8988T (cell line): ENCODE data around the gene NXF1.
"Not testable (repeated sequence)": the region's sequence is repeated elsewhere in the genome, so short reads cannot be mapped to it uniquely, and the experiment has no call there.

Source experiments
- DNase-seq: peaks from one replicate; pipeline ENCODE4 v3.0.0; 2011

Gene NXF1

DNA sequence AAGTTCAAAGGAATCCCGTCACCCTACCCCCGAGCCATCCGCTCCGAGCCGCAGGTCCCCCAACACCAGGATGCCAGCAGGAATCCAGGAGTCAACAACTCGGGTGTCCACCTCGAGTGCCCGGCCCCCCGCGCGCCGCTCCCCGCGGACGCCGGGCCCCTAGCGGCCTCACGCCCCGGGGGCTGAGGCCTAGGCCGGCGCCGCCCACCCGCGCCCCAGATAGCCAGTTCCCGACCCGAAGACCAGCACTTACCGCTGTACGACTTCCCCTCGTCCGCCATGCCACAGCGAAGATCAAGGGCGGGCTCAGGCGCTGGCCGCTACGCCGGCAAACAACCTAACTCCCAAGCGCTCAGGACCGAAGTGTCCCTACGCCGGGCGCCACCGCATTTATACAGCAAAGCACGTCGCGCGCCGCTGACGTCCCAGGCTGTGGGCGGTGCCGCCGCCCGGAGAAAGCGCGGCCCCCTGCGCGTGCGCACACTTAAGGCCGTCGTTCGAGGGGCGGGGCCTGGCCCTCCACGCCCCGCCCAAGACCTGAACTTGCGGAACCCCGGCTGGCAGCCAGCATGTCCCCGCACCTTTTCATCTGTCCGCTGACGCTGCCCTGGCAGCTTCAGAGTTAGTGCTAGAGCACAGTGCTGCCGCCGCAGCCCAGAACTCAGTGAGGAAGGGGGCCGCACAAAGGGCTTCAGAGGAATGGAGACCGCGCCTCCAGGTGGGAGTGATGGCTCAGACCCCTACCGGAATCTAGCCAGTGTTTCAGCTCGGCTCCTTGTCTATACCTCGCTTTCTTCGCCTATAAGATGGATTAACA lies at the start of gene NXF1:
TSS of gene NXF1 (minus strand) at position 365 of the 817 bp plus-strand sequence. CDS start at position 281, 84 bp downstream.
- DNase-seq: peak; percentile 93

DNA sequence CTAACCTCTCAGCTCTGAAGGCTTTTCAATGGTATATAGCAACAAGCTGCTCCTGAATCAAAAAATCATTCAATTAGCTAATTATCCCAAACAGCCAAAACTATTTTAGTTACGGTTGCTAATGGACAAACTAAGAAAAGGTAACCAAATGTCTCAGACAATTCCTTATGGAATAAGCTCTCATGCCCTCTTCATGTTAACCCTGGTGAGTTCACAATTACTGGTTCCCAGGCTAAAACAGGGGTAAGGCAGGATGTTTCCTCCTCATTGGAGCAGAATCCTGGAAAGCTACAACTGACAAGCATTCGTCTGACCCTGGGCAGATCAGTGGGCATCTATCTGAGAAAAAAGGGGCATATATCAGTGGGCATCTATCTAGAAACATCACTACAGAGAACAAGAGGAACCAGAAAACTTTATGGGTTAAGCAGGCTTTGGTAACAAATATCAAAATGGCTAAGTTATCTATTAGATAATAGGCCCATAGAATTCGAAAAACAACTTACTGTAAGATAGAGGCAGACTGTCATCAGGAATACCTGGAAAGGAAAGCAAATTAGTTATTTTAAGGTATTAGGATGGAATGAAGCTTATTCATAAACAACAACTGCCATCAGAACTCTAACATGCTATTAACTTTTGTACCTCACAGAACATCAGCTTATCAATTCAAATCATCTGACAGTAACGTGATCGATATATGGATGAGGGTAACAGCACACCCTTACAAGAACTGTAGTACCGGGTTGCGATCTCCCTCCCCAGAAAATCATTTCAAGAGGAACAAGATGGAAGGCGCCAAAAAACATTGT lies 49.0 kb upstream of the NXF1 start:
- DNase-seq: no peak

DNA sequence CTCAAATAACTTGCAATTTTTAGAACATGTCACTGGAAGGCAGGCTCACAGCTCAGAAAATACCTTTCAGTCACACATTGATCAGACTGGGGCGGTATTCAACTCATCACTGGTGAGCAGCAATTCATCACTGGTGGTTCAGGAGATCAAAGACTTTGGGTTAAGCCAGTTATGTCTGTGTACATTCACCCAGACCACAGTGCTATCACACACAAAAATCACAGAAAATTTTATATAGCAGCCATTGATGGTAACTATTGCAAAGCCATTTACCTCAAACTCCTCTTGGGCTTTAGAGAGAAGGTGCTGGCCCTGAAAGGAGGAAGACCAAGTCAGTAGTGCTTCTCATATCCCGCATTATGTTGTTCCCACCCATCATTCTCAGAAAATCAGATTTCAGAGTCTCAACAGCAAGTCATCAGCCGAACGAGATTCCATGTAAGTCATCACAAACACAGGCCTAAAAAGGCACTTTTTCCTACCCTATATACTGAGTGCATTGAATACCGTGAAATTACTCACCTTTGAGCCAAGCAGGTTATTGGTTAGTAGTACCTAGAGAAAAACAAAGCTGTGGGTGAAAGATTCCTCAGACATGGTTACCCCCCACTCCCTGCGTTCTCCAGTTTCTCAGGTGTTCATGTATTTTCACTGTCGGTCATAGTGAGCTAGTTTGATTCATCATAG lies 48.2 kb upstream of the NXF1 start:
- no peak for DNase-seq

DNA sequence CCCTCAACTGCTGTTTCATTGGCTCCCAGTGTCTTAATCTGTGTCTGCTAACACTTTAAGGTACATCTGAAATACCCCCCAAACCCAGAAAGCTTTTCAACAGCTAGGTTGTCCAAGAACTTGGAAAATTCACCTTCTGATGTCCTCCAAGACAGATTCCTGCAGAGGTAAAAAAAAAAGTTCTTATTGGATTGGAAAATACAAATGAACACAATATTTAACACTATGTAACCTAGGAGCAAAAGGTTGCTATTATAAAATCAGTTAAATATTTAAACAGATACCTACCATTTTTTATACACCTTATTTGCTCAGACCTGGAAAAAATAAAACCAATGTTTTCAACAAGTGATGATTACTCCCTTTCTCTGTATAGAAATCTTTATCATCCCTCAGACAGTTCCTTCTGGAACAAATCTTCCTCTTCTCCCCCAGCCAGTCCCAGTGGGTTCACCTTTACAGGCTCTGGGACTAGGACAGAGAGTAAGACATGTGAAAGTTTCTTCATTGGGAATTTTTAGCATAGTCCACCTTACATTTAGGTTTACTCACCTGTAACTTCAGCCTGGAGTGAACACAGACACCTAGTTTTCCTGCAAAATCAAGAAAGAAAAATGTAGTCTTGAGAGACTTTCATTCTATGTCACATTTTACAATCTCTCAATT lies 47.4 kb upstream of the NXF1 start:
- DNase-seq: no peak

DNA sequence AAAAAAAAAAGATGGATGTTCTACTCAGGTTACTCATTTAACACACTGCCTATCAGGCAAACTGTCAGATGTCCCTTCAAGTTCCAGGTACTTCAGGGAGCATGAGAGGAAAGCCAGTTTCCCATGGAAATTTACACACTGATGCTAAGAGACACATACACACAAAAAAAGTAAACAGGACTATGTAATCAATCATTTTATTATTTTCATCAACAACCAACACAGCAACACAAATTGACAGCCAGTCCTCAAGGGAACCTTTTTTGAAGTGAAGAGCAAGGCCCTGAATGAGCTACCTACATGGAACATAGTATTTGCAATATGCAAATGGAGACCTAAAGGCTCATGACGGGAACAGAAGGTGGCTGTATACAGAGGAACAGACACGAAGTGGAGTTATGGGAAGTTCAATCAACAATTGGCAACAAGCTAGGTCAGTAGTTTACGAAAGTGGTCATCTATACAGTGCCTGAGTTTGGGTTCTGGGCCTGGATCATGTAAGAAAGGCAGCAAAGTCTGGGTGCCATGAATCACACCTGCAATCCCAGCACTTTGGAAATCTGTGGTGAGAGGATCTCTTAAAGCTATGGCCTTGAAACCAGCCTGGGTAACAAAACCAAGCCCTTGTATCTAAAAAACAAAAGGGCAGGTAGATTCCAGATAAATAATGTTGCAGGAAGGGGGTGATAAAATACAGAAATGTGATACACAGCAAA lies 46.7 kb upstream of the NXF1 start:
- no peak for DNase-seq

DNA sequence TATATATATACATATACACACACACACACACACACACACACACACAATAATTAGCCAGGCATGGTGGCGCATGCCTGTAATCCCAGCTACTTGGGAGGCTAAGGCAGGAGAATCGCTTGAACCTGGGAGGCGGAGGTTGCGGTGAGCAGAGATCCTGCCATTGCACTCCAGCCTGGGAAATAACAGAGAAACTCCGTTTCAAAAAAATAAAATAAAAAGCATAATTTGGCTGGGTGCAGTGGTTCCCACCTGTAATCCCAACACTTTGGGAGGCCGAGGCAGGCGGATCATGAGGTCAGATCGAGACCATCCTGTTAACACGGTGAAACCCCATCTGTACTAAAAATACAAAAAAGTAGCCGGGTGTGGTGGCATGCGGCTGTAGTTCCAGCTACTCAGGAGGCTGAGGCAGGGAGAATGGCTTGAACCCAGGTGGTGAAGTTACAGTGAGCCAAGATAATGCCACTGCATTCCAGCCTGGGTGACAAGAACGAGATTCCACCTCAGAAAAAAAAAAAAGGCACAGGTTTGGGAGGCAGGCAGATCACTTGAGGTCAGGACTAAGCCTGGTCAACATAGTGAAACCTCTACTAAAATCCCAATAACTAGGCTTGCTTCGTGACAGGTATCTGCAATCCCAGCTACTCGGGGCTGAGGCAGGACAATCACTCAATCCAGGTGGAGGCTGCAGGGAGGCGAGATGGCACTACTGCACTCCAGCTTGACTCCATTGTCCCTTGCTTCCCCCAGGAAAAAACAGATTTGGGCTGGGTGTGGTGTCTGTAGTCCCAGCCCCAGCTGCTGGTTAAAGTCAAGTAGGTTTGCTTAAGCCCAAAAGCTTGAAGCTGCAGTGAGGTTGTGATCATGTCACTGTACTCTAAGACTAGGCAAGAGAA lies 45.9 kb upstream of the NXF1 start:
- no peak for DNase-seq

DNA sequence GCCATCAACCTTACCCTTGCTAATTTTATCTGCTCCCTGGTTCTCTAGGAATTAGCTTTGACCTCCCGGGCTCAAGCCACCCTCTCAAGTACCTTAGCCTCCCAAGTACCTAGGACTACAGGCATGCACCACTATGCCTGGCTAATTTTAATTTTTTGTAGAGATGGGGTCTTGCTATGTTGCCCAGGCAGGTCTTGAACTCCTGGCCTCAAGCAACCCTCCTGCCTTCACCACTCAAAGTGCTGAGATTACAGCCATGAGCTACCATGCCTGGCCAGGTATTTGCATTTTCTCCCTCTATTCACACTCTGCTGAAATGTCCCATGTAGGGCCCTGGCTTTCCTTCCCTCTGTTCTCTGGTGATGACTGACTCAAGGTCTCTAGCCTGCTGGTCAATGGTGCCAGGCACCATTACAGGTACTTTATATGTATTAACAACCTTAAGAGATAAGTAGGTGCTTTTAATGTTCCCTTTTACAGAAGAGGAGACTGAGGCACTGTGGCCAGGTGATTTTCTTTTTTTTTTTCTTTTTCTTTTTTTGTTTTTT lies 42.6 kb upstream of the NXF1 start:
- no peak for DNase-seq

DNA sequence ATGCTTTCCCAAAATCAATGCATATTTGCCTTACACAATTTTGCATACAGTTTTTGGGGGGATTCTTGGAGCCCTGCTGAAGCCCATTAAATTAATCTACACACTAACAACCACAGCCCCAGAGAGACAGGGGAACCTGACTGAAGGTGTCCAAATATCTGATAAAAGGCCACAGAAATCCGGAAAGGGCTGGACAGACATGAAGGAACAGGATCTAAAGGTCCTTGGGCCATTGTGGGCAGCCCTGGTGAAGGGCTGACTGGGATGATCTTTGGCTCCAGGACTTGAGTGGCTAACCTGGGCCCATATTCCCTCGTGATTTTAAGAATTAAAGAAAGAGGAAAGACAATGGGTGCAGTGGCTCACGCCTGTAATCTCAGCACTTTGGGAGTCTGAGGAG lies 40.9 kb upstream of the NXF1 start:
- no peak for DNase-seq

DNA sequence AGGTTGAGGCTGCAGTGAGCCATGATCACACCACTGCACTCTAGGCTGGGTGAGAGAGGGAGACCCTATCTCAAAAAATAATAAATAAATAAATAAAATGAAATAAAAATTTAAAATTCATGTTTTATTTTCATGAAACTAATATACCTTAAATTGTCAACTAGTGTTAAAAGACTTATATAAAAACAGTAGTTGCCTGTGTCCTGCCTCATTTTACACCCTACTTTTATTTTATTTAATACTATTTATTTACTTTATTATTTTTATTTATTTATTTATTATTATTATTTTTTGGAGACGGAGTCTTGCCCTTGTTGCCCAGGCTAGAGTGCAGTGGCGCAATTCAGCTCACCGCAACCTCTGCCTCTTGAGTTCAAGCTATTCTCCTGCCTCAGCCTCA lies 38.9 kb upstream of the NXF1 start:
- no peak for DNase-seq

DNA sequence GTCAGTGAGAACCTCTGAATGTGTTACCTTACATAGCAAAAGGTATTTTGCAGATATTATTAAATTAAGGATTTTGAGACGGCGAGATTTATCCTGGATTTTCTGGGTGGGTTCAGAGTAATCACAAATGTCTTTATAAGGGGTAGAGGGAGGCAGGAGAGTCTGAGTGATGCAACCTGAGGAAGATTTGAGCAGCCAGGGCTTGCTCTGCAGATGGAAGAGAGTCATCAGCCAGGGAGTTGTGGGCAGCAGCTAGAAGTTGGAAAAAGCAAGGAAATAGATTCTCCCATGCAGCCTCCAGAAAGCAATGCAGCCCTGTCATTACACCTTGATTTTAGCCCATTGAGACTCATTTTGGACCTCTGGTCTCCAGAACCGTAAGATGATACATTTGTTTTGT lies 38.2 kb upstream of the NXF1 start:
- no peak for DNase-seq

DNA sequence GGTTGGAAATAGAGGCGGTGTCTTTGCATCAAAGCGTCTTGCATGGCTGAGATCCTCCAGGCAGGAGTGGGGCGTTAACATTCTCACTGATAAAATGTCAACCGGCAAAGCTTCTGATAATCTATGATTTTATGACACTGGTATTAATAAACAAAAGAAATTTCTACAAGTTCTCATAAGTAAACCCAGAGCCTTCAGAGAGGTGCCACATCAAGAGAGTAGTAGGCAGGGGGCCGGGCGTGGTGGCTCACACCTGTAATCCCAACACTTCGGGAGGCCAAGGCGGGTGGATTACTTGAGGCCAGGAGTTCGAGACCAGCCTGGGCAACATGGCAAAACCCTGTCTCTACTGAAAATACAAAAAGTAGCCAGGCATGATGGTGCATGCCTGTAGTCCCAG lies 37.7 kb upstream of the NXF1 start:
- not testable (repeated sequence) for DNase-seq

DNA sequence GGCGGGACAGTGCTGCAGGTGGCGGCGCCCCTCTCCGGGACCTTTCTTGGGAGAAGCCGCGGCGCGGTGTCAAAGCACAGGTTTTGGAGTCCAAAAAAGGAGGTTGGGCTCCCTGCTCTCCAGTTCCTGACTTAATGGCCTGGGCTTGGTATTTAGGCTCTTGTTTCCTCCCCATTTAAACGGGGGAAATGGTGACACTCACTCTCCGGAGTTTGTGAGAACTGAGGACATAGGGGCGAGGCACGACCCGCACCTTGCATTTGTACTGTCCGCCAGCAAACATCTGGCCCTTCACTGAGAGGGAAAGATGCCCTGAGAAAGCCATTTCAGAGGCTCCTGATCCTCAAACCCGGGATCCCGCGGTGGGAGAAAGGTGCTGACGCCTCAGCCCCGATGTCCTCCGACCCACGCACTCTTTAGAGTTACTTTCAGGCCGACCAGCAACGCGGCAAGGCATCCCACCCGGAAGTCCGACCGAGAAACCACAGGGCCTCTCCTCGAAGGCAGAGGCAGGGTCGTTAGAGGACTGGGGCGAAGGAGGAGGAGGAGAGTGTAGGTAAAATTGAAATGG lies 37.0 kb upstream of the NXF1 start:
- no peak for DNase-seq

DNA sequence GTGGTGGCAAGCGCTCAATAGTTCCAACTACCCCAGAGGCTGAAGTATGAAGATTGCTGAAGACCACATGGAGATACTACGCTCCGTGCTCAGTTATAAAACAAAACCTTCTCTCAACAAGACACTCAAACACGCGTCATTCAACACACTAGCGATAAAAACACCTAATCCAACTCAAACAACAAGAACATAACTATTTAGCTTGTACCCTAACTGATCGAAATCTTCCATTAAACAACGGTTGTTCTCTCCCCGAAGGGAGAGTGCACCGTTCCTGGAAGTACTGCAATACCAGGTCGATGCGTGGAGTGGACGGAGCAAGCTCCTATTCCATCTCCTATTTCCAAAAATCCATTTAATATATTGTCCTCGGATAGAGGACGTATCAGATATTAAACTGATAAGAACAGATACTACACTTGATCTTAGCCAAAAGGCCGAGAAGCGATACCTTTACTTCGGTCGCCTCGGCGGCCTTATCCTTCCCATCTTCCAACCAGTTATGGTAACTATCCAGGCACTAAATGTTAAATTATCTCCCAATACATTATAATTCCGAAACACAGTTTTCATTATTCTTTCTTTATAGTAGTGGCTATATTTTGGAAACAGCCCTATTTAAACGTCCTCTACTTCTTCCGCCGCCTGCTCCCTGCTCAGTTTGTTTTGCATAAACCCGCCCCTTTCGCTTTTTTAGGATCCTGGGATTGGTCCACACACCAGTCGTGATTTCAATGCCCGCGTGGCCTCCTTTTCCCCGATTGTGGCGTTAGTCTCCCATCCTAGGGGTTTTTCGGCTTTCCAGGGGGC lies 36.3 kb upstream of the NXF1 start:
- DNase-seq: peak; percentile 75

DNA sequence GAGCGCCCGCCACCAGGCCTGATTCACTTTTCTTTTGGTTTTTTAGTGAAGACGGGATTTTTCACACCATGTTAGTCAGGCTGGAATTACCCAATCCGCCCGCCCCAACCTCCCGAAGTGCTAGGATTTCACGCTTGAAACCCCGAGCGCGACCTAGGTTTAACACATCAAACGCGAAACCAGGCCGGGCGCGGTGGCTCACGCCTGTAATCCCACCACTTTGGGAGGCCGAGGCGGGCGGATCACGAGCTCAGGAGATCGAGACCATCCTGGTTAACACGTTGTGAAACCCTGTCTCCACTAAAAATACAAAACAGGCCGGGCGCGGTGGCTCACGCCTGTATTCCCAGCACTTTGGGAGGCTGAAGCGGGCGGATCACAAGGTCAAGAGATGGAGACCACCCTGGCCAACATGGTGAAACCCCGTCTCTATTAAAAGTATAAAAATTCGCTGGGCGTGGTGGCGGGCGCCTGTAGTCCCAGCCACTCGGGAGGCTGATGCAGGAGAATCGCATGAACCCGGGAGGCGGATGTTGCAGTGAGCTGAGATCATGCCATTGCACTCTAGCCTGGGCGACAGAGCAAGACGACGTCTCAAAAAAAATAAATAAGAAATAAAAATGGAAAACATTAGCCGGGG lies 35.6 kb upstream of the NXF1 start:
- not testable (repeated sequence) for DNase-seq

DNA sequence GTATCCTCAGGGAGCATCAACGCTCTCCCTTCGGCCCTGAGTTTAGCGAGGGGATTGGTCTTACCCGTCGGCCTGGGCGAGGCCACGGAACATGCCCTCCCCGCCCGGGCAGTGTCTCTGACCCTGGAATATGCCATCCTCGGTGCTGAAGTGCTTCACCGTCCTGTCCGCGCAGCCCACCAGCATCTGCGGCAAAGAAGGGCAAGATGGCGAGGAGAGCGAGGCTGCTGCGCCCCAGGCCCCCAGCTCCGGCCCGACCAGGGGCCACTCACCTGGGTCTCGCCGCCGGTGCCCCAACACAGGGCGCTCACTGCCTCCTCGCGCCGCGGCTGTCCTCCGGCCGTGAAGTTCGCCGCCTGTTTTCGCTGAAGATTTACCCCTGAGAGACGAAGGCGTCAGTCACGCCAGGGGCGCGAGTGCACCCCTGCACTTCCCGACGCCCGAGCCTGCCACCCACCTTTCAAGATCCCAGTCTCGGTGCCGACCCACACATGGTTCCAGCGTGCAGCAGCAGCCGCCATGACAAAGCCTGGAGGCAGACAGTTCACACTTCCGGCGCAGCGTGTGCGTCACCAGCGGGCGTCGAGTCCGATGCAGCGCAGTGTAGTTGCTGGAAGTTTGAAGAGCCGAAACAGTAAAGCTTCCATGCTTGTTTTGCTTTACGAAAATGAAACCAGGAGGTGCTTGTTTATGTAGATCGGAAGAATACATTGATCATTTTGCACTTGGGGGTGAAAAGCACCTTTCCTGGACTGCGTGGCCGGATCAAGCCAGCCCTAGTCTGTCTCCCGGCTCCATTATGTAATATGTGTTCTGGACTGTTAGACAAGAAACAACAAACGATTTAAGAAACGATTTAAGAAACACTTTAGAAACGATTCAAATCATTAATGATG lies 34.1 kb upstream of the NXF1 start, which contains the start of gene WDR74:
TSS of gene WDR74 (minus strand) at position 541 of the 896 bp plus-strand sequence. CDS start at position 521, 20 bp downstream.
- peak; percentile 73 for DNase-seq

DNA sequence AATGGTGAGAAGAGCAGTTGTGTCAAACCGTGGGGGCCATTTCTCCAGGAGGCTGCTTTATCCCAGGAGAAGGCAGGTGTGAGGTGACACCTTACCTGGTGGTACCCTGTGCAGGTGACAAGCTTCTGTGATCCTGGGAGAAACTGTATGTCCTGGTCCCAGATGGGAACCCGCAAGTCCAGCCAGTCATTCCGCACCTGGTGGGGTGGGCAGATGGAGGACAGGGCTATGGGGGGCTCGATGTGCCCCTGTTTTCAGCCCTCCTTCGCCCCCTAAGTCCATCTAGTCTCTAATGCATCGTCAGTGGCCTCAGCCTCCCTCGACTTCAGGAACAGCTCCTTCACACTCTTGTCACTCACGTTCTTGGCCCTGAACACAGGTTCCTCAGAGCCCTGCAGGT lies 30.1 kb upstream of the NXF1 start:
- no peak for DNase-seq

DNA sequence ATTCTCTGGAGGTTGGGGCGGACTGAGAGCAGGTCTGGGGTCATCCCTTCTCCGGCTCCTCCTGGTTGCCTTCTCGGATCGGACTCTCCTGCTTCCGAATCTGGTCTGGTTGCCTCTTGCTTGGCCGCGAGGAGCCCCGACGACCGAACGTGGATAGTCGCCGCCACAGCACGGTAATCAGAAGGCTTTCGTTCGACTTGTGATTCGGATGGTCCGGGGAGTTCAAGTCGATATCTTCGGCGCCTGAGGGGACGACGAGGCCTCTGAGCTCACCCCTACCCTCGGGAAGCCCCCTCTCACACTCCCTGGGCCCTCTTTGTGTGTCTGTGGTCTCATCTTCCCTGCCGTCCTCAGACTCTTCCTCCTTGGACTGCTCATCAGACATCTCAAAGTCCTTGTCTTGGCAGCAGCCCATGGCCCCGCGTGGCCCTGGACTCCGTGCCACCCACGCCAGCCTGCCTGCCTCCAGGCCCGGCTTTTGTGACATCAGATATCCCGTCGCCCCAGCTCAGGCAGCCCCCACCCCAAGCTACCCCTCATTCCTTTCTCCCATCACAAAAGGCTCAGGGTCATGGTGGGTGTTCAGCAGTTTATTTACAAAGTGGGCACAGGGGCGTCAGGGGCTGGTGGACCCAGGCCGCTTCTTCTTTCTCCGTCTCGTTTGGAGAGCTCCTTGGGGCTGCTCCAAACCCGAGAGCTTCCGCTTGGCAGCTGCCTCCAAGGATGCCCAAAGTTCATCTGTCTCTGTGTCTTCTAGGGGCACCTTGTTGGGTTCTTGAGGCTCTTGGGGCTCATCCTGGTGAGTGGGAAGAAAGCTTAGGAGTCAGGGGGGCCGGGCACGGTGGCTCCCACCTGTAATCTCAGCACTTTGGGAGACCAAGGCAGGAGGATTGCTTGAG lies 27.3 kb upstream of the NXF1 start, which contains the start of gene TEX54:
TSS of gene TEX54 (minus strand) at position 506 of the 899 bp plus-strand sequence.
- DNase-seq: no peak
